H9 (cell line): ENCODE measurements around the gene AK9. TPM values are rescaled to one million over a fixed set of nuclear protein-coding genes. Genes with fewer than 3 reads are reported as not detected.
"Not testable (repeated sequence)": the region's sequence is repeated elsewhere in the genome, so short reads cannot be mapped to it uniquely, and the experiment has no call there.

Source experiments
- DNase-seq: peaks from one replicate; pipeline ENCODE4 v3.0.0-alpha.2; 2017
- H2AFZ ChIP-seq: one replicate; pipeline ENCODE4 v1.6.1; 2013; ENCODE audit warnings: mild to moderate bottlenecking, low read length, control low read depth, moderate library complexity
- H2AK5ac ChIP-seq: 2 replicates; pipeline ENCODE4 v1.6.1; 2013; ENCODE audit warnings: low read length, control low read depth, mixed read lengths; ENCODE audit not compliant: insufficient read length
- H2BK120ac ChIP-seq: one replicate; pipeline ENCODE4 v1.6.1; 2013; ENCODE audit warnings: low read depth, mild to moderate bottlenecking, low read length, control low read depth, inconsistent platforms; ENCODE audit not compliant: poor library complexity, severe bottlenecking
- H2BK12ac ChIP-seq: 2 replicates; pipeline ENCODE4 v1.6.1; 2013; ENCODE audit warnings: low read length, control low read depth, mixed read lengths, low read depth; ENCODE audit not compliant: insufficient read length
- H2BK15ac ChIP-seq: 2 replicates; pipeline ENCODE4 v1.6.1; 2013; ENCODE audit warnings: low read depth, low read length, control low read depth
- H2BK20ac ChIP-seq: one replicate; pipeline ENCODE4 v1.6.1; 2013; ENCODE audit warnings: low read depth, mild to moderate bottlenecking, low read length, control low read depth, inconsistent platforms; ENCODE audit not compliant: poor library complexity, severe bottlenecking
- H2BK5ac ChIP-seq: 2 replicates; pipeline ENCODE4 v1.6.1; 2013; ENCODE audit warnings: low read length, control low read depth, mixed read lengths; ENCODE audit not compliant: insufficient read length
- H3K14ac ChIP-seq: 2 replicates; pipeline ENCODE4 v1.6.1; 2013; ENCODE audit warnings: low read length, control low read depth; ENCODE audit not compliant: insufficient read depth
- H3K18ac ChIP-seq: 2 replicates; pipeline ENCODE4 v1.6.1; 2013; ENCODE audit warnings: low read depth, mild to moderate bottlenecking, mixed read lengths, low read length, control low read depth; ENCODE audit not compliant: insufficient read length
- H3K23ac ChIP-seq: 2 replicates; pipeline ENCODE4 v1.6.1; 2013; ENCODE audit warnings: low read length, control low read depth, mixed read lengths, low read depth; ENCODE audit not compliant: insufficient read length
- H3K23me2 ChIP-seq: 2 replicates; pipeline ENCODE4 v1.6.1; 2013; ENCODE audit warnings: low read depth, mild to moderate bottlenecking, mixed read lengths, low read length, control low read depth; ENCODE audit not compliant: insufficient read length, poor library complexity, severe bottlenecking
- H3K27ac ChIP-seq: 2 replicates; pipeline ENCODE4 v1.5.1; 2013; ENCODE audit warnings: low read length, control low read depth, mixed read lengths, low read depth; ENCODE audit not compliant: insufficient read length
- H3K27me3 ChIP-seq: 2 replicates; pipeline ENCODE4 v1.6.1; 2013; ENCODE audit warnings: low read length, control low read depth, inconsistent platforms; ENCODE audit not compliant: insufficient read depth
- H3K4ac ChIP-seq: 2 replicates; pipeline ENCODE4 v1.6.1; 2013; ENCODE audit warnings: low read depth, mild to moderate bottlenecking, control low read depth, inconsistent platforms, low read length, moderate library complexity
- H3K4me1 ChIP-seq: 2 replicates; pipeline ENCODE4 v1.6.1; 2013; ENCODE audit warnings: low read length, control low read depth, inconsistent platforms; ENCODE audit not compliant: insufficient read depth
- H3K4me2 ChIP-seq: 2 replicates; pipeline ENCODE4 v1.6.1; 2013; ENCODE audit warnings: low read length, control low read depth, mixed read lengths; ENCODE audit not compliant: insufficient read length, insufficient read depth
- H3K56ac ChIP-seq: 2 replicates; pipeline ENCODE4 v1.6.1; 2013; ENCODE audit warnings: low read depth, mild to moderate bottlenecking, mixed read lengths, low read length, control low read depth; ENCODE audit not compliant: insufficient read length
- H3K79me1 ChIP-seq: 2 replicates; pipeline ENCODE4 v1.6.1; 2013; ENCODE audit warnings: low read depth, mild to moderate bottlenecking, moderate library complexity, low read length, control low read depth, inconsistent platforms; ENCODE audit not compliant: insufficient read depth, poor library complexity, severe bottlenecking
- H3K79me2 ChIP-seq: 2 replicates; pipeline ENCODE4 v1.6.1; 2013; ENCODE audit warnings: low read length, control low read depth, inconsistent platforms; ENCODE audit not compliant: insufficient read depth
- H3K9ac ChIP-seq: 2 replicates; pipeline ENCODE4 v1.6.1; 2013; ENCODE audit warnings: low read length, control low read depth, mixed read lengths; ENCODE audit not compliant: insufficient read length; ENCODE audit errors: extremely low read depth
- H3K9me3 ChIP-seq: one replicate; pipeline ENCODE4 v1.6.1; 2013; ENCODE audit warnings: low read depth, low read length, inconsistent platforms; ENCODE audit not compliant: control insufficient read depth
- H3T11ph ChIP-seq: one replicate; pipeline ENCODE4 v1.6.1; 2013; ENCODE audit warnings: mild to moderate bottlenecking, low read length, control low read depth, inconsistent platforms
- H4K20me1 ChIP-seq: one replicate; pipeline ENCODE4 v1.6.1; 2013; ENCODE audit not compliant: control insufficient read depth, insufficient read length, insufficient read depth
- H4K5ac ChIP-seq: 2 replicates; pipeline ENCODE4 v1.6.1; 2013; ENCODE audit warnings: low read depth, mild to moderate bottlenecking, mixed read lengths, low read length, control low read depth; ENCODE audit not compliant: insufficient read length
- H4K8ac ChIP-seq: replicated peaks from 2 replicates; pipeline ENCODE4 v1.6.1; 2013; ENCODE audit warnings: low read length, control low read depth, mixed read lengths, low read depth; ENCODE audit not compliant: insufficient read length
- H4K91ac ChIP-seq: 2 replicates; pipeline ENCODE4 v1.6.1; 2013; ENCODE audit warnings: low read depth, mild to moderate bottlenecking, moderate library complexity, mixed read lengths, low read length, control low read depth; ENCODE audit not compliant: insufficient read length
- H3K27ac Mint-ChIP-seq, 3 experiments: 2 replicates in 2 of 3; 3 replicates in 1 of 3; pipeline ENCODE4 v1.8.0; 2020 to 2021; ENCODE audit warnings: mixed read lengths in 3 of 3, mild to moderate bottlenecking in 1 of 3, moderate library complexity in 1 of 3
- H3K27me3 Mint-ChIP-seq: 2 replicates; pipeline ENCODE4 v1.8.0; 2021; ENCODE audit warnings: low read depth, mild to moderate bottlenecking, moderate library complexity, mixed read lengths
- H3K36me3 Mint-ChIP-seq, 3 experiments: 2 replicates in 2 of 3; 3 replicates in 1 of 3; pipeline ENCODE4 v1.8.0; 2020 to 2021; ENCODE audit warnings: low read depth in 3 of 3, mixed read lengths in 3 of 3; ENCODE audit not compliant: insufficient read depth in 1 of 3
- H3K4me1 Mint-ChIP-seq, 2 experiments: 2 replicates each; pipeline ENCODE4 v1.8.0; 2020; ENCODE audit warnings: mixed read lengths in 2 of 2
- H3K4me3 Mint-ChIP-seq, 2 experiments: 2 replicates in 1 of 2; 3 replicates in 1 of 2; pipeline ENCODE4 v1.8.0; 2020 to 2021; ENCODE audit warnings: mild to moderate bottlenecking in 2 of 2, mixed read lengths in 2 of 2, moderate library complexity in 1 of 2
- H3K9me3 Mint-ChIP-seq, 2 experiments: 2 replicates in 1 of 2; 3 replicates in 1 of 2; pipeline ENCODE4 v1.8.0; 2020; ENCODE audit warnings: mild to moderate bottlenecking in 2 of 2, mixed read lengths in 2 of 2, moderate library complexity in 1 of 2
- CTCF ChIP-seq: fragments of 200-600 bp; sonication (generic); conservative IDR thresholded peaks from 3 replicates; pipeline ENCODE4 v1.8.0; 2021; ENCODE audit warnings: antibody characterized with exemption, mild to moderate bottlenecking
- WGBS: extraction: QIAGEN DNeasy Blood & Tissue Kit; methylation state at CpG from one replicate; pipeline ENCODE4 v1.1.7; 2013; ENCODE audit warnings: missing lambda C conversion rate, low lambda C conversion rate, mixed read lengths; ENCODE audit not compliant: insufficient read length; ENCODE audit errors: extremely low coverage; 5-methylcytosine and 5-hydroxymethylcytosine counted together
- total RNA-seq: library from RNA; stranded (reverse); gene quantifications from 2 replicates; pipeline ENCODE4 v1.2.1, GENCODE V29; 2021

The AK9 gene
- total RNA-seq, 1 experiment from 2014 or later, result 2.3 TPM

- Histone ChIP-seq H2BK12ac (no peak overlapping the region), H3T11ph (no peak overlapping the region), H3K27ac (peak overlapping the region; percentile 21), H2AK5ac (no peak overlapping the region), H3K14ac (no peak overlapping the region), H4K5ac (no peak overlapping the region), H2BK5ac (no peak overlapping the region), H2BK15ac (no peak overlapping the region), H3K4ac (no peak overlapping the region), H3K79me1 (no peaks in the 10 kb centered on the region), H3K4me2 (peak overlapping the region; percentile 11), H2BK20ac (no peak overlapping the region), H2AFZ (no peak overlapping the region), H4K20me1 (no peaks in the 10 kb centered on the region), H3K79me2 (no peaks in the 10 kb centered on the region), H3K23me2 (no peaks in the 10 kb centered on the region), H3K4me1 (peaks cover 8% of the 10 kb centered on the region; the same call in 1 of the 2 replicates), H3K23ac (no peak overlapping the region), H3K18ac (no peak overlapping the region), H4K91ac (no peak overlapping the region), H3K9ac (no peak overlapping the region), H3K56ac (no peak overlapping the region), H3K27me3 (no peaks in the 10 kb centered on the region), H2BK120ac (no peak overlapping the region), H4K8ac (no peak overlapping the region), H3K9me3 (no peaks in the 10 kb centered on the region)
- Mint-ChIP-seq H3K9me3 (no peaks in the 10 kb centered on the region), H3K4me1 (peaks cover 33 to 41% of the 10 kb centered on the region in 2 experiments), H3K27ac (peak overlapping the region; percentile 23 to 85 (median 49); a peak in 5 of 7 replicates), H3K27me3 (no peaks in the 10 kb centered on the region), H3K4me3 (peak overlapping the region in 1 of 2 experiments; percentile 10; a peak in 1 of 5 replicates), H3K36me3 (peaks cover 7 to 16% (median 11%) of the 10 kb centered on the region in 3 experiments)
- TF ChIP-seq CTCF, result no peak
- no peak for DNase-seq
- no CpG with 5 or more reads among the region's 1 CpG for WGBS
Measured at GRCh38 chr6:109736273-109737025, 45.4 kb upstream of the AK9 start.

GRCh38 chr6:109725250-109725649 lies 34.2 kb upstream of the AK9 start:
- H4K5ac ChIP-seq, H2BK15ac ChIP-seq, H3K23me2 ChIP-seq, H3K27me3 ChIP-seq, H3K9me3 Mint-ChIP-seq, H3K4me1 Mint-ChIP-seq, H3K4me1 ChIP-seq, H2BK12ac ChIP-seq, H3K9ac ChIP-seq, H2AK5ac ChIP-seq, H3K79me1 ChIP-seq, H2BK120ac ChIP-seq, H4K8ac ChIP-seq, H3K27ac ChIP-seq, H3K18ac ChIP-seq, H3K14ac ChIP-seq, H3K23ac ChIP-seq, H3T11ph ChIP-seq, H4K20me1 ChIP-seq, DNase-seq, H3K79me2 ChIP-seq, H3K9me3 ChIP-seq, H2BK5ac ChIP-seq, H4K91ac ChIP-seq, H3K27me3 Mint-ChIP-seq, H3K27ac Mint-ChIP-seq, H2AFZ ChIP-seq, H3K4ac ChIP-seq, H3K4me3 Mint-ChIP-seq, H3K4me2 ChIP-seq, H3K56ac ChIP-seq, H2BK20ac ChIP-seq: not testable (repeated sequence)
- WGBS, result no CpG with 5 or more reads among the region's 3 CpGs
- peaks cover 11 to 26% (median 19%) of the 10 kb centered on the region in 3 experiments for H3K36me3 Mint-ChIP-seq
